GM12872 (cell line): ENCODE results near the gene ITGA11.

Source experiments
- CTCF ChIP-seq: IDR thresholded peaks from 3 replicates; pipeline ENCODE4 v1.5.1; 2011; ENCODE audit warnings: low read depth, mild to moderate bottlenecking, low read length, moderate library complexity; ENCODE audit not compliant: insufficient read depth

The ITGA11 gene

GRCh38 chr15:68370768-68371151, 61.2 kb downstream of the ITGA11 start:
- TF ChIP-seq CTCF, result no peak

GRCh38 chr15:68369931-68370767, 61.8 kb downstream of the ITGA11 start:
- no peak for TF ChIP-seq CTCF

GRCh38 chr15:68368731-68369435, 63.1 kb downstream of the ITGA11 start:
- no peak for TF ChIP-seq CTCF

- no peak for TF ChIP-seq CTCF
These were observed 64.0 kb downstream of the ITGA11 start for GRCh38 chr15:68367992-68368391.

GRCh38 chr15:68367226-68367625, 64.7 kb downstream of the ITGA11 start:
- TF ChIP-seq CTCF, result no peak

- TF ChIP-seq CTCF, result no peak
These were observed 65.6 kb downstream of the ITGA11 start for GRCh38 chr15:68366314-68366713.

GRCh38 chr15:68365770-68366169, 66.2 kb downstream of the ITGA11 start:
- no peak for TF ChIP-seq CTCF
